Measurements from ENCODE around the gene PDCL3. TPM values are rescaled to one million over a fixed set of nuclear protein-coding genes. Genes with fewer than 3 reads are reported as not detected.

Gene PDCL3
- total RNA-seq, 2 experiments from 2014 or later = 10.6 to 21.7 TPM

- no peaks in the 10 kb centered on the region for H3K9me2 ChIP-seq (ENCODE audit: insufficient read depth, low read length)
- no peak overlapping the region for H3K4me3 ChIP-seq (ENCODE audit: low read depth, low read length, poor library complexity, severe bottlenecking)
- no peaks in the 10 kb centered on the region for H4K20me1 ChIP-seq (ENCODE audit: insufficient read depth, low read length)
- ChIA-PET POLR2A (interaction anchor here (0.9 to 1.3 kb wide), 3 partner anchors 10 to 102 kb away, joined by 3 to 7 read pairs (median 3); partner anchors contain the start of gene PDCL3), CTCF (ENCODE audit: unreplicated experiment) (no interaction called here)
- no peaks in the 10 kb centered on the region for H3K9me3 ChIP-seq (ENCODE audit: low read length)
- H3K27ac ChIP-seq (ENCODE audit: low read depth, low read length, poor library complexity, severe bottlenecking) = no peak overlapping the region
- no peak overlapping the region for H3K4me2 ChIP-seq (ENCODE audit: low read length)
- H3K36me3 ChIP-seq (ENCODE audit: insufficient read depth, low read length) = peaks cover 25% of the 10 kb centered on the region
- no peaks in the 10 kb centered on the region for H3K79me2 ChIP-seq (ENCODE audit: insufficient read depth, low read depth, low read length)
- no peak for DNase-seq (ENCODE audit: low spot score)
- TF ChIP-seq, protein P1, sequence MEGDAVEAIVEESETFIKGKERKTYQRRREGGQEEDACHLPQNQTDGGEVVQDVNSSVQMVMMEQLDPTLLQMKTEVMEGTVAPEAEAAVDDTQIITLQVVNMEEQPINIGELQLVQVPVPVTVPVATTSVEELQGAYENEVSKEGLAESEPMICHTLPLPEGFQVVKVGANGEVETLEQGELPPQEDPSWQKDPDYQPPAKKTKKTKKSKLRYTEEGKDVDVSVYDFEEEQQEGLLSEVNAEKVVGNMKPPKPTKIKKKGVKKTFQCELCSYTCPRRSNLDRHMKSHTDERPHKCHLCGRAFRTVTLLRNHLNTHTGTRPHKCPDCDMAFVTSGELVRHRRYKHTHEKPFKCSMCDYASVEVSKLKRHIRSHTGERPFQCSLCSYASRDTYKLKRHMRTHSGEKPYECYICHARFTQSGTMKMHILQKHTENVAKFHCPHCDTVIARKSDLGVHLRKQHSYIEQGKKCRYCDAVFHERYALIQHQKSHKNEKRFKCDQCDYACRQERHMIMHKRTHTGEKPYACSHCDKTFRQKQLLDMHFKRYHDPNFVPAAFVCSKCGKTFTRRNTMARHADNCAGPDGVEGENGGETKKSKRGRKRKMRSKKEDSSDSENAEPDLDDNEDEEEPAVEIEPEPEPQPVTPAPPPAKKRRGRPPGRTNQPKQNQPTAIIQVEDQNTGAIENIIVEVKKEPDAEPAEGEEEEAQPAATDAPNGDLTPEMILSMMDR (conservative IDR thresholded peaks at IDR 0.05; ENCODE audit: low read length) = no peak
- TF ChIP-seq EZH2phosphoT487 (IDR thresholded peaks at IDR 0.05; ENCODE audit: borderline replicate concordance, low read depth, low read length) = no peak
- H2AFZ ChIP-seq (ENCODE audit: low read length) = no peak overlapping the region
- H3K4me1 ChIP-seq (ENCODE audit: insufficient read depth, low read length, poor library complexity, severe bottlenecking) = peaks cover 14% of the 10 kb centered on the region
- no TSS peak for BruUV-seq (replicated peaks)
- intact Hi-C loops (cut with micrococcal nuclease; ENCODE audit: unreplicated experiment) = no loop called here
These were observed 15.0 kb downstream of the PDCL3 start for GRCh38 chr2:100577777-100578176.

DNA sequence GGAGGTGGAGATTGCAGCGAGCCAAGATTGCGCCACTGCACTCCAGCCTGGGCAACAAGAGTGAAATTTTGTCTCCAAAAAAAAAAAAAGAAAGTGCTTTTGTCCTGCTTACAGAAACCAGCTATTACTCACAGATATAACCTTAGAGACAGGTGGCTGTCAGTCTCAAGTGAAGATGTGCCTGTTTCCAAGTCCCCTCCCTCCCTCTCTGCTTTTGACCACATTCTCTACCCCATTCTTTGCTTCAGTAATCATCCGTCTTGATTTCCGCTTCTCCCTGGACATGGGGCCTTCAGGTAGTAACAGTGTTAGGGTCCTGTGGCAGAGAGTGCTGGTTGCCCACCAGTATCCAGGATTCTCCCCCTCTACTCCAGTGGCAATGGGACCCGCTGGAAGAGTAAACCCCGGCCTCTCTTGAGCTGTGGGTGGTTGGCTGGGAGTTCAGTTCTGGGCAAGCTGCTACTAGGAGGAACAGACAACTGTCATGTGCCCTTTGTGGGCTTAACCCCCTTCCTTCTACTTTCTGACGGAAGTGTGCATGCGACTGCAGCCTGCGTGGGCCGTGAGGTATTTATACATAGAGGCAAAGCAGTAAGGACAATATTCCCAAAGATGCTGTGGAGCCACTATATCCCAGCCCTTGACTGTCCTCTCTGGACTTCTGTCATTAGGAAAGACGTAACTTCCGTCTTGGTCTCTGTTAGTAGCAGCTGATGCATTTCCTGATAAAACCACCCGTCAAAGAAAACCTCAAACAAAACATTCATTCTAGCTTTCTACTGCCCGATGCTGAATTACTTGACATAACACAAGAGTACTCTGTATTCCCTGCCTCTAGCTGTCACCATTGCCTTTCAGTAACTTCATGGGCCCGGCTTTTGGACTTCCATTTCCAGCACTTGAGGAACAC, 17.8 kb downstream of the PDCL3 start:
- ChIA-PET POLR2A (no interaction called here), CTCF (ENCODE audit: unreplicated experiment) (interaction anchor here (0.5 kb wide), 1 partner anchor 45 kb away, joined by 3 read pairs; no protein-coding TSS in a partner anchor)
- H3K79me2 ChIP-seq (ENCODE audit: insufficient read depth, low read depth, low read length) = no peaks in the 10 kb centered on the region
- DNase-seq (ENCODE audit: low spot score) = no peak
- no peaks in the 10 kb centered on the region for H3K9me2 ChIP-seq (ENCODE audit: insufficient read depth, low read length)
- H3K4me3 ChIP-seq (ENCODE audit: low read depth, low read length, poor library complexity, severe bottlenecking) = no peak overlapping the region
- no peak for TF ChIP-seq EZH2phosphoT487 (IDR thresholded peaks at IDR 0.05; ENCODE audit: borderline replicate concordance, low read depth, low read length)
- TF ChIP-seq, protein P1 (conservative IDR thresholded peaks at IDR 0.05; ENCODE audit: low read length) = no peak
- no TSS peak for BruUV-seq (replicated peaks)
- H3K27ac ChIP-seq (ENCODE audit: low read depth, low read length, poor library complexity, severe bottlenecking) = no peak overlapping the region
- no peaks in the 10 kb centered on the region for H4K20me1 ChIP-seq (ENCODE audit: insufficient read depth, low read length)
- H3K36me3 ChIP-seq (ENCODE audit: insufficient read depth, low read length) = peaks cover 9% of the 10 kb centered on the region
- intact Hi-C loops (cut with micrococcal nuclease; ENCODE audit: unreplicated experiment) = no loop called here
- H3K4me2 ChIP-seq (ENCODE audit: low read length) = peak overlapping the region; percentile 53
- peak overlapping the region; percentile 91 for H2AFZ ChIP-seq (ENCODE audit: low read length)
- H3K4me1 ChIP-seq (ENCODE audit: insufficient read depth, low read length, poor library complexity, severe bottlenecking) = peaks cover 14% of the 10 kb centered on the region
- no peaks in the 10 kb centered on the region for H3K9me3 ChIP-seq (ENCODE audit: low read length)

- 0 out of 2 replicates have a peak, but pooled peaks cover 8% of the 10 kb centered on the region for H3K36me3 ChIP-seq (ENCODE audit: insufficient read depth, low read length)
- H4K20me1 ChIP-seq (ENCODE audit: insufficient read depth, low read length) = no peaks in the 10 kb centered on the region
- no peaks in the 10 kb centered on the region for H3K79me2 ChIP-seq (ENCODE audit: insufficient read depth, low read depth, low read length)
- no peaks in the 10 kb centered on the region for H3K9me3 ChIP-seq (ENCODE audit: low read length)
- intact Hi-C loops (cut with micrococcal nuclease; ENCODE audit: unreplicated experiment) = no loop called here
- POLR2A ChIA-PET = interaction anchor here (0.7 kb wide), 1 partner anchor 121 kb away, joined by 8 read pairs; no protein-coding TSS in a partner anchor
- no peaks in the 10 kb centered on the region for H3K9me2 ChIP-seq (ENCODE audit: insufficient read depth, low read length)
- CTCF ChIA-PET (ENCODE audit: unreplicated experiment) = interaction anchor here (0.5 kb wide), 1 partner anchor 45 kb away, joined by 3 read pairs; no protein-coding TSS in a partner anchor
- BruUV-seq (replicated peaks) = no TSS peak
- TF ChIP-seq, protein P1 (conservative IDR thresholded peaks at IDR 0.05; ENCODE audit: low read length) = no peak
- TF ChIP-seq EZH2phosphoT487 (IDR thresholded peaks at IDR 0.05; ENCODE audit: borderline replicate concordance, low read depth, low read length) = no peak
- peak overlapping the region; percentile 91 for H2AFZ ChIP-seq (ENCODE audit: low read length)
- peak overlapping the region; percentile 53 for H3K4me2 ChIP-seq (ENCODE audit: low read length)
- H3K4me1 ChIP-seq (ENCODE audit: insufficient read depth, low read length, poor library complexity, severe bottlenecking) = peaks cover 14% of the 10 kb centered on the region
- H3K27ac ChIP-seq (ENCODE audit: low read depth, low read length, poor library complexity, severe bottlenecking) = no peak overlapping the region
- H3K4me3 ChIP-seq (ENCODE audit: low read depth, low read length, poor library complexity, severe bottlenecking) = no peak overlapping the region
- no peak for DNase-seq (ENCODE audit: low spot score)
These were observed 18.5 kb downstream of the PDCL3 start for GRCh38 chr2:100581277-100581612.

Data from OCI-LY7 (cell line).